Measurements from ENCODE around the gene TIGIT. TPM values are rescaled to one million over a fixed set of nuclear protein-coding genes. Genes with fewer than 3 reads are reported as not detected.
"Not testable (repeated sequence)": the region's sequence is repeated elsewhere in the genome, so short reads cannot be mapped to it uniquely, and the experiment has no call there.

The TIGIT gene
- total RNA-seq, 6 experiments from 2014 or later, result not detected

DNA sequence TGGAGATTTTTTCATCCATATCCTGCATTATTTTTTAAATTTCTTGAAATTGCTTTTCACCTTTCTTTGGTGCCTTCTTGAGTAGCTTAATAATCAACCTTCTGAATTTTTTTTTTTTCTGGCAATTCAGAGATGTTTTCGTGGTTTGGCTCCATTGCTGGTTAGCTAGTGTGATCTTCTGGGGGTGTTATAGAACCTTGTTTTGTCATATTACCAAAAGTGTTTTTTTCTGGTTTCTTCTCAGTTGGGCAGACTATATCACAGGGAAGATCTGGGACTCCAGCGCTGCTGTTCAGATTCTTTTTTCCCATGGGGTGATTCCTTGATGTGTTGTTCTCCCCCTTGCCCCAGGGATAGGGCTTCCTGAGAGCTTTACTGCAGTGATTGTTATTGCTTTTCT is 23.8 kb upstream of the TIGIT start:
- H3K4me3 Mint-ChIP-seq, result no peak overlapping the region

DNA sequence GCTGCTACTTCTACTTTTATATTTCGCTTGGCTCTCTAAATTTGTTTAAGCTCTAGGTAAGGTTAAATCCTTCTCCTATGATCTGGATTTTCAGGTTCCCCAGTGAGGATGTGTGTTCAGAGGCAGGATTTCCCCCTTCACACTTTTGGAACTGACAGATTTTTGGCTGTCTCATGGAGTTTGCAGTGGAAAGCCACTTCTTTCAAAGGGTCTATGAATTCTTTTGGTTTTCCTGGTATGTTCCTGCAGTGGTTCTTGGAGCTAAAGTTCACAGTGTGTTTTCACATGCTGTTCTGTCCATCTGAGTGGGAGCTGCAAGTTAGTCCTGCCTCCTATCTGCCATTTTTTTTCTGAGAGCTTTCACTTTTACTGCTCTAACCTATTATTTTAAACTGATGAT is 21.6 kb upstream of the TIGIT start:
- no peaks in the 10 kb centered on the region for H3K9me3 Mint-ChIP-seq
- no peak overlapping the region for H3K4me3 Mint-ChIP-seq
- TF ChIP-seq, protein P1, sequence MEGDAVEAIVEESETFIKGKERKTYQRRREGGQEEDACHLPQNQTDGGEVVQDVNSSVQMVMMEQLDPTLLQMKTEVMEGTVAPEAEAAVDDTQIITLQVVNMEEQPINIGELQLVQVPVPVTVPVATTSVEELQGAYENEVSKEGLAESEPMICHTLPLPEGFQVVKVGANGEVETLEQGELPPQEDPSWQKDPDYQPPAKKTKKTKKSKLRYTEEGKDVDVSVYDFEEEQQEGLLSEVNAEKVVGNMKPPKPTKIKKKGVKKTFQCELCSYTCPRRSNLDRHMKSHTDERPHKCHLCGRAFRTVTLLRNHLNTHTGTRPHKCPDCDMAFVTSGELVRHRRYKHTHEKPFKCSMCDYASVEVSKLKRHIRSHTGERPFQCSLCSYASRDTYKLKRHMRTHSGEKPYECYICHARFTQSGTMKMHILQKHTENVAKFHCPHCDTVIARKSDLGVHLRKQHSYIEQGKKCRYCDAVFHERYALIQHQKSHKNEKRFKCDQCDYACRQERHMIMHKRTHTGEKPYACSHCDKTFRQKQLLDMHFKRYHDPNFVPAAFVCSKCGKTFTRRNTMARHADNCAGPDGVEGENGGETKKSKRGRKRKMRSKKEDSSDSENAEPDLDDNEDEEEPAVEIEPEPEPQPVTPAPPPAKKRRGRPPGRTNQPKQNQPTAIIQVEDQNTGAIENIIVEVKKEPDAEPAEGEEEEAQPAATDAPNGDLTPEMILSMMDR (IDR thresholded peaks at IDR 0.05), result no peak
- no peak for DNase-seq
- H3K27me3 Mint-ChIP-seq (ENCODE audit: insufficient read depth), result peaks cover 3% of the 10 kb centered on the region; the same call in 1 of the 2 replicates
- no peak overlapping the region for H3K27ac Mint-ChIP-seq
- peaks cover 29% of the 10 kb centered on the region for H3K4me1 Mint-ChIP-seq (ENCODE audit: low read depth)
- no peaks in the 10 kb centered on the region for H3K36me3 Mint-ChIP-seq (ENCODE audit: low read depth)

More for the DNA sequence above, 23.8 kb upstream of the TIGIT start:
- Mint-ChIP-seq H3K27me3 (ENCODE audit: insufficient read depth) (peaks cover 3% of the 10 kb centered on the region; the same call in 1 of the 2 replicates), H3K9me3 (no peaks in the 10 kb centered on the region), H3K36me3 (ENCODE audit: low read depth) (no peaks in the 10 kb centered on the region), H3K27ac (no peak overlapping the region), H3K4me1 (ENCODE audit: low read depth) (peaks cover 18% of the 10 kb centered on the region)
- TF ChIP-seq, protein P1 (IDR thresholded peaks at IDR 0.05), result no peak
- DNase-seq, result no peak

DNA sequence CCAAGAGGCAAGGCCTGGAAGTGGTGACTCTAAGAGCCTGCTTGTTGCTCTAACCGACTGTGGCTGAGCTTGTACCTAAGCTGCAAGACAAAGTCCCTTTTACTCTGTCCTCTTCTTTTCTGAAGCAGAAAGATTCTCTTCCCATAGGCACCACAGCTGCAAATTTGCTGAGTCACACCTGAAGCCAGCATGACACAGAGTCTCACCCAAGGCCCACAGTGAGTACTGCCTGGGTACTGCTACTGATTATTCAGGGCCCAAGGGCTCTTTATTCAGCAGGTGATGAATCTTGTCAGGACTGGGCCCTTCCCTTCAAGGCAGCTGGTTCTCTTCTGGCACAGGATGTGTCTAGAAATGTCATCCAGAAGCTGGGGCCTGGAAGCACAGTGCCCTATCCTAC is 18.9 kb upstream of the TIGIT start:
- H3K27me3 Mint-ChIP-seq (ENCODE audit: insufficient read depth), result peaks cover 3% of the 10 kb centered on the region; the same call in 1 of the 2 replicates
- no peaks in the 10 kb centered on the region for H3K36me3 Mint-ChIP-seq (ENCODE audit: low read depth)
- TF ChIP-seq, protein P1 (IDR thresholded peaks at IDR 0.05), result no peak
- peak; percentile 33 for DNase-seq
- H3K4me3 Mint-ChIP-seq, result no peak overlapping the region
- H3K27ac Mint-ChIP-seq, result peak overlapping the region; percentile 63
- H3K9me3 Mint-ChIP-seq, result no peaks in the 10 kb centered on the region
- peaks cover 29% of the 10 kb centered on the region for H3K4me1 Mint-ChIP-seq (ENCODE audit: low read depth)

DNA sequence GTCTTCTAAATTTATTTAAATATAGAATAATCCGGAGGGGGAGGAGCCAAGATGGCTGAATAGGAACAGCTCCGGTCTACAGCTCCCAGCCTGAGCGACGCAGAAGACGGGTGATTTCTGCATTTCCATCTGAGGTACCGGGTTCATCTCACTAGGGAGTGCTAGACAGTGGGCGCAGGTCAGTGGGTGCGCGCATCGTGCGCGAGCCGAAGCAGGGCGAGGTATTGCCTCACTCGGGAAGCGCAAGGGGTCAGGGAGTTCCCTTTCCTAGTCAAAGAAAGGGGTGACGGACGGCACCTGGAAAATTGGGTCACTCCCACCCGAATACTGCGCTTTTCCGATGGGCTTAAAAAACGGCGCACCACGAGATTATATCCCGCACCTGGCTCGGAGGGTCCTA is 17.0 kb upstream of the TIGIT start:
- peaks cover 29% of the 10 kb centered on the region for H3K4me1 Mint-ChIP-seq (ENCODE audit: low read depth)
- H3K4me3 Mint-ChIP-seq; H3K27me3 Mint-ChIP-seq (ENCODE audit: insufficient read depth); H3K9me3 Mint-ChIP-seq; H3K36me3 Mint-ChIP-seq (ENCODE audit: low read depth); H3K27ac Mint-ChIP-seq; DNase-seq: not testable (repeated sequence)

DNA sequence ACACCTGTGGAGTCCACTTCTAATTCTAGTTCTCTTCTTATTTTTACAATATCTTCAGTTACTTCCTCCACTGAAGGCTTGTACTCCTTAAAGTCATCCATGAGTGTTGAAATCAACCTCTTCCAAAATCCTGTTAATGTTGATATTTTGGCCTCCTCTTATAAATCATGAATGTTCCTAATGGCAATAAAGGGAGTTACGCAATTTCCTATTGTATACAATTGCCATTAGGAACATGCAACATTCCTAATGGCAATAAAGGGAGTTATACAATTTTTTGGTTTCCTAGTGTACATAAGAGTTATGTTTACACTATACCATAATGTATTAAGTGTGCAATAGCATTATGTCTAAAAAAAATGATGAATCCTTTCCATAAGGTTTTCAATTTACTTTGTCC is 9.2 kb upstream of the TIGIT start:
- Mint-ChIP-seq H3K36me3 (ENCODE audit: low read depth) (no peaks in the 10 kb centered on the region), H3K27me3 (ENCODE audit: insufficient read depth) (no peaks in the 10 kb centered on the region; the same call in none of the 2 replicates), H3K27ac (no peak overlapping the region), H3K4me1 (ENCODE audit: low read depth) (no peaks in the 10 kb centered on the region), H3K9me3 (peaks cover 4% of the 10 kb centered on the region; the same call in 1 of the 2 replicates), H3K4me3 (no peak overlapping the region)
- TF ChIP-seq, protein P1 (IDR thresholded peaks at IDR 0.05), result no peak
- DNase-seq, result no peak

DNA sequence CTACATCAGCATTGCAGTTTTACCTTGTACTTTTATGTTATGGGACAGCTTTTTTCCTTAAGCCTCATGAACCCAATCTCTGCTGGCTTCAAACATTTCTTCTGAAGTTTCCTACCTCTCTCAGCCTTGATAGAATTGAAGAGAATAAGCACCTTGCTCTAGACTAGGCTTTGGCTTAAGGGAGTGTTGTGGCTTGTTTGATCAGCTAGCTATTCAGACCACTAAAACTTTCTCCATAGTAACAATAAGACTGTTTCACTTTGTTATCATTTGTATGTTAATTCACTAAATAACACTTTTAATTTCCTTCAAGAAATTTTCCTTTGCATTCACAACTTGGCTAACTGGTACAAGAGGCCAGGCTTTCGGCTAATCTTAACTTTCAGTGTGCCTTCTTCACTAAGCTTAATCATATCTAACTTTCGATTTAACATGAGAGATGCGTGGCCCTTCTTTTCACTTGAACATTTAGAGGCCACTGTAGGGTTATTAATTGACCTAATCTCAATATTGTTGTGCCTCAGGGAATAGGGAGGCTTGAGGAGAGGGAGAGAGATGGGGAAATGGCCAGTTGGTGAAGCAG is 8.1 kb upstream of the TIGIT start:
- H3K27me3 Mint-ChIP-seq (ENCODE audit: insufficient read depth), result peaks cover 3% of the 10 kb centered on the region
- TF ChIP-seq, protein P1 (IDR thresholded peaks at IDR 0.05), result no peak

More for the DNA sequence above, 8.1 kb upstream of the TIGIT start:
- no peak overlapping the region for H3K4me3 Mint-ChIP-seq
- no peaks in the 10 kb centered on the region for H3K4me1 Mint-ChIP-seq (ENCODE audit: low read depth)
- no peaks in the 10 kb centered on the region for H3K36me3 Mint-ChIP-seq (ENCODE audit: low read depth)
- peaks cover 4% of the 10 kb centered on the region; the same call in 1 of the 2 replicates for H3K9me3 Mint-ChIP-seq
- no peak overlapping the region for H3K27ac Mint-ChIP-seq
- DNase-seq, result no peak

Data from HFFc6 (cell line).